HEK293 (cell line): ENCODE measurements around the gene ARHGAP42.

Source experiments
- CTCF ChIA-PET: fragments of 350-600 bp; formaldehyde crosslinking; extraction: SDS; loops from one replicate; lab custom pipeline; 2021; ENCODE audit warnings: antibody characterized with exemption; lab: Yijun Ruan, JAX
- POLR2A ChIA-PET: fragments of 300-600 bp; formaldehyde crosslinking; extraction: SDS; loops from one replicate; lab custom pipeline; 2020; ENCODE audit warnings: antibody characterized with exemption, inconsistent platforms; lab: Yijun Ruan, JAX
- H3K27ac ChIP-seq: fragments of 200-500 bp; sonication (Bioruptor generic); 2 replicates; pipeline ENCODE4 v1.5.1; 2014; ENCODE audit warnings: low read depth, low read length, control low read depth, inconsistent platforms; ENCODE audit errors: extremely low read depth
- H3K36me3 ChIP-seq, 2 experiments: fragments of 200-500 bp in 1 of 2; sonication (Bioruptor generic) in 1 of 2; 1 replicate in 1 of 2; 2 replicates in 1 of 2; pipeline ENCODE4 v1.5.1; 2014 to 2017; ENCODE audit warnings: inconsistent platforms in 2 of 2, low read length in 2 of 2; ENCODE audit not compliant: control insufficient read depth in 2 of 2, insufficient read depth in 1 of 2
- H3K4me1 ChIP-seq: fragments of 200-500 bp; sonication (Bioruptor generic); 2 replicates; pipeline ENCODE4 v1.5.1; 2014; ENCODE audit warnings: mild to moderate bottlenecking, low read length, inconsistent platforms; ENCODE audit not compliant: control insufficient read depth, insufficient read depth
- H3K4me3 ChIP-seq: 2 replicates; pipeline ENCODE4 v1.5.1; 2011; ENCODE audit warnings: low read depth, mild to moderate bottlenecking, control low read depth, low read length, moderate library complexity
- H3K9me3 ChIP-seq: fragments of 200-500 bp; sonication (Bioruptor generic); 2 replicates; pipeline ENCODE4 v1.5.1; 2014; ENCODE audit warnings: low read depth, low read length, inconsistent platforms; ENCODE audit not compliant: control insufficient read depth, insufficient read depth
- BCL6B ChIP-seq: fragments of 450-650 bp; formaldehyde crosslinking; IDR thresholded peaks from 2 replicates; pipeline ENCODE4 v1.5.1; 2017; ENCODE audit warnings: missing biosample characterization, missing genetic modification characterization
- GFI1B ChIP-seq: fragments of 450-650 bp; formaldehyde crosslinking; IDR thresholded peaks from 2 replicates; pipeline ENCODE4 v1.5.1; 2016; ENCODE audit warnings: missing biosample characterization, missing genetic modification characterization
- HOXD13 ChIP-seq: sonication (generic); formaldehyde crosslinking; IDR thresholded peaks from 2 replicates; pipeline ENCODE4 v1.8.0; 2022; ENCODE audit warnings: missing genetic modification reagents, borderline replicate concordance
- KLF16 ChIP-seq: fragments of 450-650 bp; formaldehyde crosslinking; IDR thresholded peaks from 2 replicates; pipeline ENCODE4 v1.5.1; 2017; ENCODE audit warnings: missing biosample characterization, missing genetic modification characterization
- KLF9 ChIP-seq: fragments of 450-650 bp; formaldehyde crosslinking; IDR thresholded peaks from 2 replicates; pipeline ENCODE4 v1.5.1; 2016; ENCODE audit warnings: missing biosample characterization, missing genetic modification characterization, low read depth
- RBAK ChIP-seq: fragments of 450-650 bp; formaldehyde crosslinking; IDR thresholded peaks from 2 replicates; pipeline ENCODE4 v1.5.1; 2016; ENCODE audit warnings: missing biosample characterization, missing genetic modification characterization
- SETDB1 ChIP-seq: IDR thresholded peaks from one replicate; pipeline ENCODE4 v1.6.1; 2017; ENCODE audit warnings: mild to moderate bottlenecking, low read length, moderate library complexity, mixed read lengths; ENCODE audit not compliant: insufficient read length
- ZEB2 ChIP-seq: fragments of 450-650 bp; formaldehyde crosslinking; IDR thresholded peaks from 2 replicates; pipeline ENCODE4 v1.5.1; 2016; ENCODE audit warnings: missing biosample characterization, missing genetic modification characterization
- ZNF112 ChIP-seq: fragments of 450-650 bp; formaldehyde crosslinking; IDR thresholded peaks from 2 replicates; pipeline ENCODE4 v1.5.0; 2017; ENCODE audit warnings: missing biosample characterization, missing genetic modification characterization
- ZNF114 ChIP-seq: fragments of 450-650 bp; formaldehyde crosslinking; IDR thresholded peaks from 2 replicates; pipeline ENCODE4 v1.5.0; 2017; ENCODE audit warnings: missing biosample characterization, missing genetic modification characterization
- ZNF121 ChIP-seq: fragments of 450-650 bp; formaldehyde crosslinking; IDR thresholded peaks from 2 replicates; pipeline ENCODE4 v1.5.1; 2016; ENCODE audit warnings: missing biosample characterization, missing genetic modification characterization
- ZNF132 ChIP-seq: fragments of 450-650 bp; formaldehyde crosslinking; IDR thresholded peaks from 2 replicates; pipeline ENCODE4 v1.5.1; 2017; ENCODE audit warnings: missing biosample characterization, missing genetic modification characterization, borderline replicate concordance
- ZNF146 ChIP-seq: fragments of 450-650 bp; formaldehyde crosslinking; IDR thresholded peaks from 2 replicates; pipeline ENCODE4 v1.5.1; 2016; ENCODE audit warnings: missing biosample characterization, missing genetic modification characterization
- ZNF175 ChIP-seq: fragments of 450-650 bp; formaldehyde crosslinking; IDR thresholded peaks from 2 replicates; pipeline ENCODE4 v1.5.1; 2016; ENCODE audit warnings: missing biosample characterization, missing genetic modification characterization
- ZNF184 ChIP-seq: fragments of 450-650 bp; IDR thresholded peaks from 2 replicates; pipeline ENCODE4 v1.5.1; 2018; ENCODE audit warnings: missing biosample characterization, mild to moderate bottlenecking, missing genetic modification characterization
- ZNF248 ChIP-seq: fragments of 450-650 bp; formaldehyde crosslinking; IDR thresholded peaks from 2 replicates; pipeline ENCODE4 v1.5.1; 2017; ENCODE audit warnings: missing biosample characterization, missing genetic modification characterization
- ZNF274 ChIP-seq, 2 experiments: fragments of 200-500 bp in 1 of 2; fragments of 450-650 bp in 1 of 2; sonication (Bioruptor generic) in 1 of 2; formaldehyde crosslinking in 1 of 2; IDR thresholded peaks; 2 replicates each; pipeline versions ENCODE4 v1.5.1 to v1.6.1; 2014 to 2016; ENCODE audit warnings: borderline replicate concordance in 1 of 2, inconsistent platforms in 1 of 2, low read length in 1 of 2, missing biosample characterization in 1 of 2, missing genetic modification characterization in 1 of 2
- ZNF311 ChIP-seq: fragments of 450-650 bp; formaldehyde crosslinking; IDR thresholded peaks from 2 replicates; pipeline ENCODE4 v1.5.1; 2017; ENCODE audit warnings: missing biosample characterization, missing genetic modification characterization, borderline replicate concordance
- ZNF335 ChIP-seq: fragments of 450-650 bp; formaldehyde crosslinking; conservative IDR thresholded peaks from 2 replicates; pipeline ENCODE4 v1.5.1; 2016; ENCODE audit warnings: missing biosample characterization, missing genetic modification characterization
- ZNF423 ChIP-seq: fragments of 450-650 bp; formaldehyde crosslinking; IDR thresholded peaks from 2 replicates; pipeline ENCODE4 v1.5.1; 2016; ENCODE audit warnings: missing biosample characterization, missing genetic modification characterization
- ZNF544 ChIP-seq: fragments of 450-650 bp; formaldehyde crosslinking; IDR thresholded peaks from 2 replicates; pipeline ENCODE4 v1.5.0; 2017; ENCODE audit warnings: missing biosample characterization, missing genetic modification characterization
- ZNF629 ChIP-seq: fragments of 450-650 bp; formaldehyde crosslinking; IDR thresholded peaks from 2 replicates; pipeline ENCODE4 v1.5.1; 2017; ENCODE audit warnings: missing biosample characterization, missing genetic modification characterization
- ZNF658 ChIP-seq: fragments of 450-650 bp; formaldehyde crosslinking; IDR thresholded peaks from 2 replicates; pipeline ENCODE4; 2016; ENCODE audit warnings: missing biosample characterization, missing genetic modification characterization
- ZNF670 ChIP-seq: fragments of 450-650 bp; formaldehyde crosslinking; IDR thresholded peaks from 2 replicates; pipeline ENCODE4 v1.5.1; 2016; ENCODE audit warnings: missing biosample characterization, missing genetic modification characterization, low read depth
- ZSCAN23 ChIP-seq: fragments of 450-650 bp; formaldehyde crosslinking; IDR thresholded peaks from 2 replicates; pipeline ENCODE4 v1.5.1; 2016; ENCODE audit warnings: missing biosample characterization, missing genetic modification characterization
- ZXDB ChIP-seq: fragments of 450-650 bp; formaldehyde crosslinking; IDR thresholded peaks from 2 replicates; pipeline ENCODE4 v1.5.1; 2016; ENCODE audit warnings: missing biosample characterization, missing genetic modification characterization

The ARHGAP42 gene

GRCh38 chr11:100676901-100677300, 10.2 kb upstream of the ARHGAP42 start:
- no peak for TF ChIP-seq ZNF114 (tag by site-specific recombination)
- TF ChIP-seq ZNF274 (IDR thresholded peaks at IDR 0.05; ENCODE audit: low read length) = no peak
- TF ChIP-seq ZNF274 (tag by site-specific recombination; IDR thresholded peaks at IDR 0.05; ENCODE audit: borderline replicate concordance) = no peak
- no peak for TF ChIP-seq ZNF248
- TF ChIP-seq ZNF335 = no peak
- no peak for TF ChIP-seq SETDB1
- no peak for TF ChIP-seq ZNF184
- TF ChIP-seq ZNF175 (tag by site-specific recombination) = no peak
- no peak for TF ChIP-seq ZNF146 (tag by site-specific recombination)
- TF ChIP-seq KLF16 (tag by site-specific recombination) = no peak
- TF ChIP-seq ZSCAN23 (tag by site-specific recombination) = no peak
- no peak for TF ChIP-seq ZNF670 (tag by site-specific recombination)
- TF ChIP-seq ZNF629 (tag by site-specific recombination) = no peak
- TF ChIP-seq KLF9 (tag by site-specific recombination) = no peak
- no peak for TF ChIP-seq BCL6B (tag by site-specific recombination)
- no peak for TF ChIP-seq ZNF423 (tag by site-specific recombination)
- ChIA-PET CTCF (interaction anchor here (0.6 to 1.0 kb wide), 2 partner anchors 11 to 175 kb away, joined by 4 read pairs; no protein-coding TSS in a partner anchor), POLR2A (no interaction called here)
- H3K36me3 ChIP-seq = no peaks in the 10 kb centered on the region
- no peaks in the 10 kb centered on the region for H3K9me3 ChIP-seq
- no peak overlapping the region for H3K4me3 ChIP-seq
- peaks cover 4% of the 10 kb centered on the region for H3K4me1 ChIP-seq
- H3K27ac ChIP-seq = no peak overlapping the region

GRCh38 chr11:100677796-100678195, 9.3 kb upstream of the ARHGAP42 start:
- Histone ChIP-seq H3K9me3 (no peaks in the 10 kb centered on the region), H3K4me3 (no peak overlapping the region), H3K36me3 (no peaks in the 10 kb centered on the region), H3K27ac (no peak overlapping the region), H3K4me1 (no peaks in the 10 kb centered on the region)
- no peak for TF ChIP-seq ZEB2 (tag by site-specific recombination)
- no peak for TF ChIP-seq HOXD13 (CRISPR knock-in tag)
- no peak for TF ChIP-seq ZNF544 (tag by site-specific recombination)
- no peak for TF ChIP-seq RBAK (tag by site-specific recombination)
- TF ChIP-seq ZNF132 (tag by site-specific recombination) = no peak
- TF ChIP-seq ZNF311 (tag by site-specific recombination) = no peak
- no peak for TF ChIP-seq GFI1B
- TF ChIP-seq ZNF112 (tag by site-specific recombination) = no peak
- TF ChIP-seq ZNF658 (tag by site-specific recombination) = no peak
- TF ChIP-seq ZXDB (tag by site-specific recombination) = no peak
- TF ChIP-seq ZNF121 (tag by site-specific recombination) = no peak
- CTCF ChIA-PET = no interaction called here
- POLR2A ChIA-PET = no interaction called here
